ENCODE results near the gene PTPRN2.
A peak's percentile ranks its signal among the peaks of the same experiment; 100 is the strongest.

The PTPRN2 gene

GRCh38 chr7:158396301-158396905 lies 191.2 kb downstream of the PTPRN2 start:
- TF ChIP-seq, protein P1, sequence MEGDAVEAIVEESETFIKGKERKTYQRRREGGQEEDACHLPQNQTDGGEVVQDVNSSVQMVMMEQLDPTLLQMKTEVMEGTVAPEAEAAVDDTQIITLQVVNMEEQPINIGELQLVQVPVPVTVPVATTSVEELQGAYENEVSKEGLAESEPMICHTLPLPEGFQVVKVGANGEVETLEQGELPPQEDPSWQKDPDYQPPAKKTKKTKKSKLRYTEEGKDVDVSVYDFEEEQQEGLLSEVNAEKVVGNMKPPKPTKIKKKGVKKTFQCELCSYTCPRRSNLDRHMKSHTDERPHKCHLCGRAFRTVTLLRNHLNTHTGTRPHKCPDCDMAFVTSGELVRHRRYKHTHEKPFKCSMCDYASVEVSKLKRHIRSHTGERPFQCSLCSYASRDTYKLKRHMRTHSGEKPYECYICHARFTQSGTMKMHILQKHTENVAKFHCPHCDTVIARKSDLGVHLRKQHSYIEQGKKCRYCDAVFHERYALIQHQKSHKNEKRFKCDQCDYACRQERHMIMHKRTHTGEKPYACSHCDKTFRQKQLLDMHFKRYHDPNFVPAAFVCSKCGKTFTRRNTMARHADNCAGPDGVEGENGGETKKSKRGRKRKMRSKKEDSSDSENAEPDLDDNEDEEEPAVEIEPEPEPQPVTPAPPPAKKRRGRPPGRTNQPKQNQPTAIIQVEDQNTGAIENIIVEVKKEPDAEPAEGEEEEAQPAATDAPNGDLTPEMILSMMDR (IDR thresholded peaks at IDR 0.05; ENCODE audit: insufficient read depth, missing control alignments) = no peak
- no peak for DNase-seq (ENCODE audit: insufficient read length, low spot score)
- FAIRE-seq = no peak

- FAIRE-seq (no peak), DNase-seq (ENCODE audit: insufficient read length, low spot score) (no peak)
- TF ChIP-seq, protein P1 (IDR thresholded peaks at IDR 0.05; ENCODE audit: insufficient read depth, missing control alignments) = no peak
Observed at GRCh38 chr7:158395780-158396278, 191.8 kb downstream of the PTPRN2 start.

GRCh38 chr7:158395349-158395748 lies 192.3 kb downstream of the PTPRN2 start:
- no peak for FAIRE-seq
- TF ChIP-seq, protein P1 (IDR thresholded peaks at IDR 0.05; ENCODE audit: insufficient read depth, missing control alignments) = no peak
- DNase-seq (ENCODE audit: insufficient read length, low spot score) = no peak

- peak; percentile 90 for DNase-seq (ENCODE audit: insufficient read length, low spot score)
- no peak for FAIRE-seq
- TF ChIP-seq, protein P1 (IDR thresholded peaks at IDR 0.05; ENCODE audit: insufficient read depth, missing control alignments) = no peak
Observed at GRCh38 chr7:158394936-158395335, 192.7 kb downstream of the PTPRN2 start.

DNA sequence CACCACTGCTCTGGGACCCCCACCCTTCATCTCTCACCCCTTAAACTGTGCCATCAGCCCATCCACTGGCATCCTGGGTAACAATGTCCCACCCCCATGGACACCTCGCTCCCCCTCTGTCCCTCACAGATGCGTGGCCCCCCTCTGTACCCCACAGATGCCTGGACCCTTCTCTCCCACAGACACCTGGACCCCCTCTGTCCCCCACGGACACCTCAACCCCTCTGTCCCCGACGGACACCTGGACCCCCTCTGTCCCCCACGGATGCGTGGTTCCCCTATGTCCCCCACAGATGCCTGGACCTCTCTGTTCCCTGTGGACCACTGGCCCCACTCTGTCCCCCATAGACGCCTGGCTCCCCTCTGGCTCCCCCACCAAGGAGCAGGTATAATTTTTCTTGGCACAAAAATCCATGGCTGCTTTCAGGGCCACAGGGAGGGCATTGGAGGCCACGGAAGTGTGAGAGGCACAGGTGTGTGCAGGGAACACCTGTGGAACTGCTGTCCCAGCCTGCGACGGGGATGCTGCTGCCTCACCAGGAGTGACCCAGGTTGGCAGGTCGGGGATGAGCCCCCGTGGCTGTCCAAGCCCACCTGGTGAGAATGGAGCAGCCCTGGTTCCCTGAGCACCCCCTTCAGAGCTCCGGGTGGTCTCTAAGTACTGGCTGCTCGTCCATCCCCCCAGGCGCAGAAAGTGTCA lies 193.5 kb downstream of the PTPRN2 start:
- TF ChIP-seq, protein P1 (IDR thresholded peaks at IDR 0.05; ENCODE audit: insufficient read depth, missing control alignments) = no peak
- FAIRE-seq (no peak), DNase-seq (ENCODE audit: insufficient read length, low spot score) (no peak)

- DNase-seq (ENCODE audit: insufficient read length, low spot score) (no peak), FAIRE-seq (no peak)
- TF ChIP-seq, protein P1 (IDR thresholded peaks at IDR 0.05; ENCODE audit: insufficient read depth, missing control alignments) = no peak
Observed at GRCh38 chr7:158392251-158392650, 195.4 kb downstream of the PTPRN2 start.

- TF ChIP-seq, protein P1 (IDR thresholded peaks at IDR 0.05; ENCODE audit: insufficient read depth, missing control alignments) = no peak
- no peak for DNase-seq (ENCODE audit: insufficient read length, low spot score)
- no peak for FAIRE-seq
Observed at GRCh38 chr7:158391541-158391940, 196.1 kb downstream of the PTPRN2 start.
